GM19468 (cell line): Measurements from ENCODE around the gene APOL3.
"Not testable (repeated sequence)": the region's sequence is repeated elsewhere in the genome, so short reads cannot be mapped to it uniquely, and the experiment has no call there.

Experiments used
- ATAC-seq: cut with Tn5 transposase; IDR thresholded peaks from one replicate; pipeline ENCODE4 v1.9.1; 2021; ENCODE audit warnings: mild to moderate bottlenecking, moderate library complexity, moderate number of reproducible peaks; ENCODE audit not compliant: unreplicated experiment; ENCODE audit errors: extremely low read depth

Gene APOL3

DNA sequence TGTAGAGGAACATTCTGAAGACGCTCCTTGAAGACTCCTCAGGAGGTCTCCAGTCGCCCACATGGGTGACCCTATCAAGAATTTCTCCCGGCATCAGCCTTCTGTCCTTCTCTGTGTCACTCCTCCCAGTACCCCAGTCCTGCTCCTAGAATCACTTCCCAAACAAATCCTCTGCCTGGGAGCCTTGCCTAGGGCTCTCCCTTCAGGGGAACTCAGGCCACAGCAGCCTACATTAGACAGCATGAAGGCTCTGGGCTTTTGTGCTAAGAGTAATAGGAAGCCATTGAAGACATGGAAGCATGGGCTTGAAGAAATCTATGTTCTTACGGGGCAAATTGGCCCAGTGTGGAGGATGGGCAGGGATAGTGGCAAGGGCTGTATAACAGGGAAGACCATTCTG, 21.8 kb downstream of the APOL3 start:
- ATAC-seq = not testable (repeated sequence)

GRCh38 chr22:36136988-36137387, 23.6 kb downstream of the APOL3 start:
- ATAC-seq = no peak

DNA sequence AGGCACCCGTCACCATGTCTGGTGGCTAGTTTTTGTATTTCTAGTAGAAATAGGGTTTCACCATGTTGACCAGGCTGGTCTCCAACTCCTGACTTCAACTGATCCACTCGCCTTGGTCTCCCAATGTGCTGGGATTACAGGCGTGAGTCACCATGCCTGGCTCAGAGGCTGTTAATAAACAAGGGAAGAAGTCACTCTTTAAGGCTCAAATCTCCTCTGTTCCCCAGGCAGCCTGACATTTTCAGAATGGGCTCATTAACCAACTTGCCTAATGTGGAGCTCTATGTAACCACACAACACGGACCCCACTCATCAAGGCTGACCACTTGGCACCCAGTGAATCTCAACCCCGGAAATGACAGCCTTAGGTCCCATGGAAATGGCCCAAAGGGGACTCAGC, 24.1 kb downstream of the APOL3 start:
- ATAC-seq = no peak

DNA sequence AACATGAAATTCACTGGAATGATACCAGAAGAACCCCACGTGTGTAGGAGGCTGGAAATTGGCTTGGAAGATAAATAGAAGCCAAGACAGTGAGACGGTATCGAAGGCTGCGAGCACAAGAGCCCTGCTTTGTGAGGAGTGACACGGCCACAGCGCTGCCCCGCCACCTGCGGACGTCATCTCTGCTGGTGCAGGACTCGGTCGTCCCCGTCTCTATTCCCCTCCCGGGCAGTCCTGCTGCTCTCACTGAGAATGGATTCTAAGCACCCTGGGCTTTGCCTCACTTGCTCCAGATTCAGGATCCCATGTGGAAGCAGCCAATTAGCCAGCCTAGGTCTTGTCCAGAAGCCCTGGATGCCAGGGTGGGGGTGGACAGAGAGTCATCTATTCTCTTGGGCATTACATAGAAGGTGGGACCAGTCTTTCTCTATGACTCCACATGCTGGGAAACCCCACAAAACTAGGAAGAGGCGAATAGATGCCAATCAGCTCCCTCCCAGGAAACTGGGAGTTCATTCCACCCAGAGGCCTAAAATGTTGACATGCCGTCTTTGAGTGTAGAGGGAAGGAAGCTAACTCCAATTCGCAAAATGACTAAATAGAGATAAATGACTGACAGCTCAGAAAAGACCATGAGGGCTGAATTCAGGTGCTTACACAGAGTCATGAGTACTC, 25.1 kb downstream of the APOL3 start:
- ATAC-seq = no peak

- ATAC-seq = no peak
Measured at GRCh38 chr22:36134182-36134581, 26.4 kb downstream of the APOL3 start.

- no peak for ATAC-seq
Measured at GRCh38 chr22:36131907-36132306, 28.6 kb downstream of the APOL3 start.

DNA sequence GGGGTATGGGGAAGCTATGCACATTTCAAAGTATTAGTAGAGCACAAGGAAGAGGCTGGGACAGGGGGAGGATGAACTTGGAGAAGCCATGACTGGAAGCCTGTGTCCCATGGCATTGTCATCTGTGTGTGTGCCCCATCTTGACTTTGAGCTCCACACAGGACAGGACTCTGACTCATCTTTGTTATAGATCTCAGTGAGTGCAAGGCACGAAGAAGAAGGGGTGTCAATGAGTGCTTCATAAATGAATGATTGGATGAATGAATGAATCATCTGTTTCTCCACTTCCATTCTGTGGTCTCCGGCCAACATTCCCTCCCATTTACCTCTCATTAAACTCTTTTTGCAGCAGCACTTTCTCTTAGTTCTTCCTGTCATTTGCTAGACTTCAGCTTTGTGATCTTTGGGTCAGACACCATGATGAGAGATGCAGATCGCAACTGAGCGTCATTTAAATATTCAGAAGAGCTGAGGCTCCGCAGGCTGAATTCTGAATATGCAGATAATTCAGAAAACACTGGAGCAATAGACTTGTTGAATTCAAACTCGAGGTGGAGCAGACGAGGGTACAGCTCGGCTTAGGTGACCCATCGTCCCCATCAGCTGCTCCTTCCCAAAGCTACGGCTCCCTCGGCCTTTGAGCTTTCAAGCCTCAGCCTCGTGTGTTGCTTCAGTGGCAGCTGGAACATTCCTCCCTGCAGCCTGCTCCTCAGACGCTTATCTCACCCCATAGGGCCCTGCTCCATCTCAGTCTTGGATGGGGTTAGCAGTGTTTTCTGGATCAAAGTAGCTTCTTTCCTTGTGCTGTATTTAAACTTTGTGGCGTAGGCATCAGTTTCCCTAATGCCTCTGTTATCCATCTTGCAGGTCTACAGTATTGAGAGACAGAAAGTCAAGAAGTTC, 30.8 kb downstream of the APOL3 start:
- no peak for ATAC-seq

GRCh38 chr22:36129071-36129470, 31.5 kb downstream of the APOL3 start:
- ATAC-seq = no peak

- ATAC-seq = no peak
Measured at GRCh38 chr22:36125994-36126531, 34.5 kb downstream of the APOL3 start.

- ATAC-seq = no peak
Measured at GRCh38 chr22:36125434-36125833, 35.1 kb downstream of the APOL3 start.

DNA sequence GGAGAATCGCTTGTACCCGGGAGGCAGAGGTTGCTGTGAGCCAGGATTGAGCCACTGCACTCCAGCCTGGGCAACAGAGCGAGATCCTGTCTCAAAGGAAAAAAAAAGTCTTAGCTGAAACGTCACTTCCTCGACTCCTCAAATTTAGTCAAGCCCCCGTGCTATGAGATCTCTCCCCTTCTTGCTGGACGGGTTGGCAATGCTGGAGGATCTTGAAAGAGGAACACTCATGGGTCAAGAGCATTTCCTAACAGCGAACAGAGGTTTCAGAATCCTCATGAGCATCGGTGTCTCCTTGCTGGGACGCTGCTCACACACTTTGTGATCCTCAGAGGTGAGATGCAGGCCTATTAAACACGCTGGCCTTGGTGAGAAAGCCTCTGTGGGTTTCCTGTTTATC, 35.9 kb downstream of the APOL3 start:
- no peak for ATAC-seq

DNA sequence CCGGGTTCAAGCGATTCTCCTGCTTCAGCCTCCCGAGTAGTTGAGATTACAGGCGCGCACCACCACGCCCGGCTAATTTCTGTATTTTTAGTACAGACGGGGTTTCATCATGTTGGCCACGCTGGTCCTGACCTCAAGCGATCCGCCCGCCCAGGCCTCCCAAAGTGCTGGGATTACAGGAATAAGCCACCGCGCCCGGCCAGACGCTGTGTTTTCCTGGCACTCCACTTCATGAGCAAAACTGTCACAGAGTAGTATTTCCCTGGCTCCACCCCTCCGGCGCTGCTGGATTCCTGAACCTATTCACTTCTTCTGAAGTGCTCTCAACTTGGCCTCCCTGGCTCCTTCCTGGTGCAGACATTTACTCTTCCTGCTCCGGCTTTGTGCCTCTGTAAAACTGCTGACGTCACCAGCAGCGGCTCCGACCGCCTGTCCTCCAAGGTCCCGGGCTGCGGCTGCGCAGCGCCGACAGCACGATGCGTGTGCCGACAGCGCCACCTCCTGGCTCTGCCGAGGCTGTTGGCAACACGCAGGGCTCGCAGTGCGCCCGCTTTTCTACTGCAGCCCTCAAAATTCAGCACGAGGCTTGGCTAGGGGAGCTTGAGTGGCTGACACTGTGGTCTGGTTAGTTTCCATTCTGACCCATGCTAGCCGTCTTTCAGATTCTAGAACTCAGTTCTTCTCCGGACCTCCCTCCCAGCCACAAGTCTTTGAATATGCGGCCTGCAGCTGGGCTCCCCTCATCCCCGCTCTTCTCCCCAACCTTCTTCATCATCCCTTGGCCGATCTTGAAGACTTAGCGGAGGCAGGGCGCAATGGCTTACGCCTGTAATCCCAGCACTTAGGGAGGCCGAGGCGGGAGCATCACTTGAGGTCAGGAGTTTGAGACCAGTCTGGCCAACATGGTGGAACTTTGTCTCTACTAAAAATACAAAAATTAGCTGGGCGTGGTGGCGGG, 36.6 kb downstream of the APOL3 start:
- ATAC-seq = no peak

GRCh38 chr22:36120621-36121351, 39.8 kb downstream of the APOL3 start:
- not testable (repeated sequence) for ATAC-seq

- ATAC-seq = no peak
Measured at GRCh38 chr22:36117053-36117554, 43.5 kb downstream of the APOL3 start.

DNA sequence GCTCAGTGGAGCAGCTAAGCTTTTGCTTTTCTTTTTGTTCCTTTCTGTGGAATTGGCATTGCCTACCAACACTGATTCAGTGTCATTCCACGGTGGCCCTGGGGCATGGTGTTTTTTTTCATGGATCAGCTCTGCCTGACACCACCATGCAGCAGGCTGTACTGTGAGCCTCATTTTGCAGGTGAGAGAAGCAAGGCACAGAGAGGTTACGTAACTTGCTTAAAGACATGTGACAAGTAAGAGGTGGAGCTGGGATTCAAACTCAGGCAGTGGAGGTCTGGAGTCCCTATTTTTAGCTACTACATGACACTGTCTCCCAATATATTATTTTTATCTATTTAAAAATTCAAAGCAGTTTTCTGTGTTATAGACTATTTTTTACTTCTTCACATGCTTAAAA, 44.4 kb downstream of the APOL3 start:
- ATAC-seq = no peak

- no peak for ATAC-seq
Measured at GRCh38 chr22:36113121-36113520, 47.4 kb downstream of the APOL3 start.

GRCh38 chr22:36111316-36111715, 49.2 kb downstream of the APOL3 start:
- ATAC-seq = no peak

DNA sequence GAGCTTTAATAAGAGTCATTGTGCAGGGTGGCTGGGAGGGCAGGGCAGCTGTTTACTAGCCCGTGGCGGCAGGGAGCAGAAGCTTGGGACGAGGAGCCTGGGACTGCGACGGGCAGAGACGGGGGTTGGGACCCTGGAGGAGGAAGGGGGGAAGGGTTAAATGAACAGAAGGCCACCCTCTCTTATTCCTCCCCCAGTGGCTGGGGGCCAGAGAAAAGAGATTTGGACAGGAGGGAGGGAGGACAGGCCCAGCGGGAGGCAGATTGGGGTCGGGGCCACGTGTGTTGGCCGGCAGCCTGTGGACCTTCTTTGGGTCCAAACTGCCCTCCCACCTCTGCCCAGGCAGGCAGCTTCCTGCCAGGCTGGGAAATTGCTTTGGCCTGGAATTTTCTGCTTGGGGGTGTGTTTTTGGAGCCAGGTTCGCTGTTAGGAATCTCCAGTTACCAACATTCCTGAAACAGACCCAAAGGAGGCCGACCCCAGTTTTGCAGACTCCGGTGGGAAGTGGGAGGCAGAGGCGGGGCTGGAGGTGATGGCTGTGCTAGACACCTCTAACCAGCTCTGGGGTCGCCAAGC, 50.2 kb downstream of the APOL3 start:
- no peak for ATAC-seq

GRCh38 chr22:36107436-36107835, 53.1 kb downstream of the APOL3 start:
- no peak for ATAC-seq
